ENCODE results near the gene PCNX3. TPM values are rescaled to one million over a fixed set of nuclear protein-coding genes. Genes with fewer than 3 reads are reported as not detected.
"Not testable (repeated sequence)": the region's sequence is repeated elsewhere in the genome, so short reads cannot be mapped to it uniquely, and the experiment has no call there.

Gene PCNX3
- total RNA-seq, 1 donor from 2014 or later = 10.4 TPM

- DNase-seq (ENCODE audit: low read depth in 2 of 2) = peak; percentile 57 to 58
These were observed 38.0 kb downstream of the PCNX3 start for GRCh38 chr11:65653229-65654225.

- DNase-seq (ENCODE audit: low read depth in 2 of 2) = no peak
These were observed 39.1 kb downstream of the PCNX3 start for GRCh38 chr11:65654375-65655349.

- peak in 1 of 2 donors; percentile 1 for DNase-seq (ENCODE audit: low read depth in 2 of 2)
These were observed 40.2 kb downstream of the PCNX3 start for GRCh38 chr11:65655570-65656332.

GRCh38 chr11:65657426-65657825, 41.9 kb downstream of the PCNX3 start:
- no peak for DNase-seq (ENCODE audit: low read depth in 2 of 2)

DNA sequence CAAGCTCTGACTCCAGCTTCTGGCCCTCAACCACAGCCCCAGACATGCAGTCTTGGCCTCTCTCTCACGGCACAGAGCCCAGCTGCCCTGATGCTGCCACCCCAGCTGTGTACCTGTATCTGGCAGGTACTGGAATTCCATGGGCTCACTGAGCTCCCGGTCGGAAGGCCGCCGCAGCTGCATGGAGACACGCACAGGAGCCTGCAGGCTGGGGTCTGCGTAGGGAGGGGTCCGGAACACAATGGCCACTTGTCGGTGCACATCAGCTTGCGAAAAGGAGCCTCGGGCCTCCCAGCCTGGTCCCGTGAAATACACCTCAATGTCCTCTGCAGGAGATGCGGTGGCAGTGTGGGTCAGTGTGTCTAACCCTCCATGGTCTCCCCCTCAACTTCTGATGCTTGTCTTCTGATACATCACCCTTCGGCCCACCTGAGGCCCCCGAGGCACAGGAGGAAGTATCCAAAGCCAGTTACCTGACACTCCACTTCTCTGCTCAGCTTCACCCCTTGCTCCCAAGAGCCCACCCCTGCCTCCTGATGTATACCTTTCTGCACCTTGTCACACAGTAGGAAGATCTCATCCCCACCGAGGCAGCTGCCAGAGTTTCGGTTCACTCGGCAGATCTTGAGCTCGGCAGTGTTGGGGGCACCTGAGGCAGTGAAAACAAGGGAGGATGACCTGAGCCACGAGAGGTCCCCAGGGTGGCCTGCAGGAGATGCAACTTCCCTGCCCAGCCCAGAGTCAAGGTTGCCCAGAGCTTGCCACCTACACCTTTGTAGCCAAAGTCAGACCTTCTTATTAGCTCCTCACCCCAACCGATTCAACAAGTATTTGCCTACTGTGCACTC, 42.8 kb downstream of the PCNX3 start:
- DNase-seq (ENCODE audit: low read depth in 2 of 2) = peak in 1 of 2 donors; percentile 0

DNA sequence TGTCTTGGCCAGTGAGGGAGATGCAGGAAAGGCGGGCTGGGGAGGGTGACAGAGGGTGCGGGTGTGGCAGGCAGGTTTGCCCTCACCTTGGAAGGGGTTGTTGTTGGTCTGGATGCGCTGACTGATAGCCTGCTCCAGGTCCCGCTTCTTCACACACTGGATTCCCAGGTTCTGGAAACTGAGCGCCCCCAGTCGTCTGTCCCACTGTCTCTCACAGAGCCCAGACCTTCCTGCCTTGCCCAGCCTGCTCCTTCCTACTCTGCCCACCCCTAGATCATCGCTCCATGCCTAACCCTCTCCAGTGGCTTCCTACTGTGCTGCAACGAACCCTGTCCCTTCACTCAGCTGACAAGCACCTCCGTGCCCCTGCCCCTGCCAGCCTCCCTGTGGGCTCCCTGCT, 44.5 kb downstream of the PCNX3 start:
- DNase-seq (ENCODE audit: low read depth in 2 of 2) = no peak

- DNase-seq (ENCODE audit: low read depth in 2 of 2) = not testable (repeated sequence)
These were observed 45.3 kb downstream of the PCNX3 start for GRCh38 chr11:65660908-65661307.

DNA sequence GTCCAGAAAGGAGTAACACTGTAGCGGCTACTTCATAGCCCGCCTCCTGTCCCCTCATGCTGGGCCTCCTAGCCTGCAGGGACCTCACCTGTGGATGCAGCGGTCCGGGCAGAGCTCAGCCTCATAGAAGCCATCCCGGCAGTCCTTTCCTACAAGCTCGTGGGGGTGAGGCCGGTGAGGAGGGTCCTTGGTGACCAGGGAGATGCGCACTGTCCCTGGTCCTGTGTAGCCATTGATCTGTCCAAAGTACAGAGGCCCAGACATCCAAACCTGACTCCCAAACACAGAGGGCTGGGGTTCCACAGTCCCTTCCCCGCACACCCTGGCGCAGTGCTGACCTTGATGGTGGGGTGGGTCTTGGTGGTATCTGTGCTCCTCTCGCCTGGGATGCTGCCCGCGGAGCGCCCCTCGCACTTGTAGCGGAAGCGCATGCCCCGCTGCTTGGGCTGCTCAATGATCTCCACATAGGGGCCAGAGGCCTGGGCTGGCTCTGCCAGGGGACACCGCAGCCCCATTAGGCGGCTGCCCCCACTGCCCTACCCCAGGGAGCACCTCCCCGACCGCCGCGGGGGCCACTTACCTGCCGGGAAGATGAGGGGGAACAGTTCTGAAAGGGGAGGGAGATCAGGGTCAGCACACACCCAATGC, 46.1 kb downstream of the PCNX3 start:
- DNase-seq (ENCODE audit: low read depth in 2 of 2) = no peak

DNA sequence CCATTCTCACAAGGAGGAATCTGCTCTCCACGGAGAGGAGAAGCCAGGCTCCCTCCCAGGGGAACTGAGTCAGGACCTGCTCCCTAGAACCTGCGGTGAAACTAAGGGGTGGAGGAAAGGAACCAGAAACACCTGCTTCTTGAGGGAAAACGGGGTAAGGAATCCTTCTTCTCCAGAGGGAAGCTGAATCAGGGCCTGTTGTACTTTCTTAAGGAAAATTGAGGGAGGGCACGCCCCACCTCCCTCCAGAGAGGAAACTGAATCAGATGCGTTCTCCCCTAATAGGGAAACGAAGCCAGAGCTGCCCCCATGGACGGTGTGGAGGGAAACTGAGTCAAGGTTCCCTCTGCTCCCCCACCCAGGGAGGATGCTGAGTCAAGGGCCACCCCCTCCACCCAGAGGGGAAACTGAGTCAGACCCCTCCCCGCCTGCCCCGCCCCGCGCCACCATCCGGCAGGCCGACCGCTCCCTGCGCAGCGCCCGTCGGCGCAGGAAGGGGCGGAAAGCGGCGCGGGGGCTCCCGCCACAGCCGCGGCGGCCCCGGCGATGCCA, 46.7 kb downstream of the PCNX3 start:
- DNase-seq (ENCODE audit: low read depth in 2 of 2) = peak in 1 of 2 donors; percentile 55

- DNase-seq (ENCODE audit: low read depth in 2 of 2) = peak; percentile 86 to 94
These were observed 47.4 kb downstream of the PCNX3 start, which contains the start of gene RELA for GRCh38 chr11:65662799-65663638. RELA (minus strand) TSS chr11:65662916; CDS start chr11:65662832, 84 bp downstream.

GRCh38 chr11:65663639-65664200, 48.1 kb downstream of the PCNX3 start:
- peak in 1 of 2 donors; percentile 60 for DNase-seq (ENCODE audit: low read depth in 2 of 2)

DNA sequence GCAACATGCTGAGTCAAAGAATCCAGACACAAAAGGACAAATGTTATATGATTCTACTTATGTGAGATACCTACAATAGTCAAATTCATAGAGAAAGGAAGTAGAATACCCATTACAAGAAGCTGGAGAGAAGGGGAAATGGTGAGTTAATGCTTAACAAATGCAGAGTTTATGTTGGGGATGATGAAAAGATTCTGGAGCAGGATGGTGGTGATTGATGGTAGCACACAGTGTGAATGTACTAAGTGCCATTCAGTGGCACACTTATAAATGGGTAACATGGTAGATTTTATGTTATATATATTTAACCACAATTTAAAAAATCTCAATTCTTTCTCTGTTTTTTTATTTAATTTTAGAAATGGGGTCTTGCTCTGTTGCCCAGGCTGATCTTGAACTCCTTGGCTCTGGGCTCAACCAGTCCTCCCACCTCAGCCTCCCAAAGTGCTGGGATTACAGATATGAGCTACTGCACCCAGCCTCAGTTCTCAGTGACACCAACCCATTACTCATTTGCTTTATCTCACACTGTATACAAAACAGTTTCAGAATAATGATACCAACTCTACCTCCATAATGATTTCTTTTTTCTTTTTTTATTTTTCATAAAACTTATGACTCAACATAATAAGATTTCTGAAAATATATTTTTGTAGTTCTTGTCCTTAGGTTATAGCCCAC, 56.7 kb downstream of the PCNX3 start:
- no peak for DNase-seq (ENCODE audit: low read depth in 2 of 2)

DNA sequence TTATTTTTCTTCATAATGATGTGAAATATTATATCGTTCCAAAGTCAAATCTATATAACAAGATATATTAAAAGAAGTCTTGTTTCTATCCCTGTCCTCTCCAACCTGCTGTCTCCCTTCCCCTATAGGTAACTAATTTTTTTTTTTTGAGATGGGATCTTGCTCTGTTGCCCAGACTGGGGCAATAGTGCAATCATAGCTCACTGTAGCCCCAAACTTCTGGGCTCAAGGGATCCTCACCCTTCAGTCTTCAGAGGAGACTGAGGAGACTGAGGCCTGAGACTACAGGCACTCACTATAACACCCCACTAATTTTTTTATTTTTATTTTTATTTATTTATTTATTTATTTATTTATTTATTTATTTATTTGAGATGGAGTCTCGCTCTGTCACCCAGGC, 57.4 kb downstream of the PCNX3 start:
- DNase-seq (ENCODE audit: low read depth in 2 of 2) = no peak

DNA sequence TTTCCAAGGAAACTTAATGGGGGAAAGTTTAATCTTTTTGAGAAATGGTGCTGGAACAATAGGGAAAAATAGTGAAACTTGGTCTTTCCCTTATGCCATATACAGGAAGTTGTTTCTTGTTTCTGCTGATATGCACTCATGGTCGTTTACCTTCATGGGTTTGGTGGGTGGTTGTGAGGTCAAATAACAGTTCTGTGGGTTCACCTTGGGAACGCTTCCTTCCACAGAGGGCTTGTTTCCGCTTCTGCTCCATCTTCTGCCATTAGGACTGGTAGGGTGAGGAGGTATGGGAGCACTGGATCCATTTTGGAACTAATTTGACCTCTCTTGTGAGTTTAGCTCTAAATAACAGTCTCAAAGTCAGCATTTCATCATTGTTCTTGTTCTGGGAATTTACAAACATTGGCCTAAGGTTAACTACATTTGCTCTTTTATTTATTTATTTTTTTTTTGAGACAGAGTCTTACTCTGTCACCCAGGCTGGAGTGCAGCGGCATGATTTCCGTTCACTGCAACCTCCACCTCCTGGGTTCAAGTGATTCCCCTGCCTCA, 64.7 kb downstream of the PCNX3 start:
- DNase-seq (ENCODE audit: low read depth in 2 of 2) = no peak

DNA sequence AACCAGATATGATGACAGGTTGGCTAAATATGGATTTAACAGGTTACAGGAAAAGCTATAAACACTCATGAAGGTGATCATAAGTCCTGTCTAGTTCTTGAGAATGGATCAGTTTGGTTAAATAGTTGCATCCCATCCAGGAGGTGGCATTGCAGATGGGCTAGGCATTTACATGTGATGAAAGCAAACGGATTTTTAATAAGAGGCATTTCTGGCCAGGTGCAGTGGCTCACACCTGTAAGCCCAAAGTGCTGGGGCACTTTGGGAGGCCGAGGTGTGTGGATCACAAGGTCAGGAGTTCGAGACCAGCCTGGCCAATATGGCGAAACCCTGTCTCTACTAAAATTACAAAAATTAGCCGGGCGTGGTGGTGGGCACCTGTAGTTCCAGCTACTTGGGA, 67.9 kb downstream of the PCNX3 start:
- not testable (repeated sequence) for DNase-seq (ENCODE audit: low read depth in 2 of 2)

- DNase-seq (ENCODE audit: low read depth in 2 of 2) = no peak
These were observed 70.4 kb downstream of the PCNX3 start for GRCh38 chr11:65685981-65686380.
